Measurements from ENCODE around the gene LLGL2.

GRCh38 chr17:75615301-75615700, 89.8 kb downstream of the LLGL2 start:
- TF ChIP-seq CTCF (IDR thresholded peaks at IDR 0.05) (no peak), POLR2A (IDR thresholded peaks at IDR 0.05; ENCODE audit: low read depth) (no peak), POLR2AphosphoS5 (IDR thresholded peaks at IDR 0.05) (no peak), EP300 (IDR thresholded peaks at IDR 0.05) (no peak)
